DND-41 (cell line): ENCODE data around the gene CCDC18.
"Not testable (repeated sequence)": the region's sequence is repeated elsewhere in the genome, so short reads cannot be mapped to it uniquely, and the experiment has no call there.

ENCODE experiments used
- CTCF ChIP-seq: IDR thresholded peaks from 2 replicates; pipeline ENCODE4 v1.5.1; 2012; ENCODE audit warnings: borderline replicate concordance, low read length, moderate library complexity, mild to moderate bottlenecking; ENCODE audit not compliant: poor library complexity, severe bottlenecking; ENCODE audit errors: extremely low read depth
- EZH2 ChIP-seq: IDR thresholded peaks from 3 replicates; pipeline ENCODE4 v1.6.1; 2012; ENCODE audit warnings: borderline replicate concordance, low read depth, mild to moderate bottlenecking, moderate library complexity, low read length, inconsistent platforms; ENCODE audit not compliant: severe bottlenecking

- TF ChIP-seq CTCF, EZH2: not testable (repeated sequence)
These were observed 17.2 kb upstream of the CCDC18 start for GRCh38 chr1:93163314-93163713.
